Measurements from ENCODE around the gene ZNF768. TPM values are rescaled to one million over a fixed set of nuclear protein-coding genes. Genes with fewer than 3 reads are reported as not detected.

ZNF768 gene
- total and polyA plus RNA-seq, 2 of the 13 experiments (the other 11 are each of a cell fraction or from before 2014, with no cell fraction given), result 26.7 to 34.4 TPM

GRCh38 chr16:30571445-30572322 is 45.3 kb upstream of the ZNF768 start, which contains the start of gene ZNF688 (continued):
- peak; percentile 100 for TF ChIP-seq HMGXB3 (CRISPR knock-in tag; IDR thresholded peaks at IDR 0.05; ENCODE audit: borderline replicate concordance)
- TF ChIP-seq ISL2 (CRISPR knock-in tag; IDR thresholded peaks at IDR 0.05), result no peak; the same call in 1 of the 2 replicates
- TF ChIP-seq FLYWCH1 (CRISPR knock-in tag; IDR thresholded peaks at IDR 0.05), result peak; percentile 64; the same call in 1 of the 2 replicates
- no peak; the same call in 1 of the 2 replicates for TF ChIP-seq SIX4 (CRISPR knock-in tag; IDR thresholded peaks at IDR 0.05)
- TF ChIP-seq ZFP36L1 (CRISPR knock-in tag; IDR thresholded peaks at IDR 0.05), result no peak
- TF ChIP-seq MAFG (CRISPR knock-in tag; IDR thresholded peaks at IDR 0.05), result no peak
- TF ChIP-seq TFDP1 (CRISPR knock-in tag; IDR thresholded peaks at IDR 0.05; ENCODE audit: borderline replicate concordance), result peak; percentile 99
- peak; percentile 47 for TF ChIP-seq PAXIP1 (CRISPR knock-in tag; conservative IDR thresholded peaks at IDR 0.05)
- no peak for TF ChIP-seq ZNF792 (CRISPR knock-in tag; IDR thresholded peaks at IDR 0.05)
- TF ChIP-seq ZNF343 (CRISPR knock-in tag; IDR thresholded peaks at IDR 0.05), result no peak
- no peak for TF ChIP-seq NONO (IDR thresholded peaks at IDR 0.05)
- TF ChIP-seq NONO (CRISPR knock-in tag; conservative IDR thresholded peaks at IDR 0.05), result peak; percentile 15
- TF ChIP-seq ZNF567 (CRISPR knock-in tag; IDR thresholded peaks at IDR 0.05; ENCODE audit: borderline replicate concordance), result no peak; the same call in 1 of the 2 replicates
- TF ChIP-seq ZIK1 (CRISPR knock-in tag; IDR thresholded peaks at IDR 0.05; ENCODE audit: borderline replicate concordance, low read depth), result peak; percentile 31; the same call in 1 of the 2 replicates
- TF ChIP-seq NFE2L1 (CRISPR knock-in tag; IDR thresholded peaks at IDR 0.05; ENCODE audit: borderline replicate concordance), result no peak
- TF ChIP-seq GABPA (IDR thresholded peaks at IDR 0.05; ENCODE audit: low read depth, low read length), result no peak
- TF ChIP-seq GABPA (CRISPR knock-in tag; IDR thresholded peaks at IDR 0.05; ENCODE audit: low read depth), result peak; percentile 70
- TF ChIP-seq STAG1 (CRISPR knock-in tag; IDR thresholded peaks at IDR 0.05), result no peak; the same call in 1 of the 2 replicates
- TF ChIP-seq TBP (CRISPR knock-in tag; IDR thresholded peaks at IDR 0.05), result no peak
- no peak for TF ChIP-seq HOXA7 (CRISPR knock-in tag; IDR thresholded peaks at IDR 0.05)
- peak; percentile 11; the same call in 1 of the 2 replicates for TF ChIP-seq ZNF460 (CRISPR knock-in tag; IDR thresholded peaks at IDR 0.05; ENCODE audit: borderline replicate concordance)
- no peak; the same call in 1 of the 2 replicates for TF ChIP-seq ZSCAN21 (CRISPR knock-in tag; IDR thresholded peaks at IDR 0.05; ENCODE audit: borderline replicate concordance)

Measured in HepG2 (cell line).